ENCODE results near the gene JUN. TPM values are rescaled to one million over a fixed set of nuclear protein-coding genes. Genes with fewer than 3 reads are reported as not detected.

Gene JUN
- total and polyA plus RNA-seq, 2 donors, result 51.0 to 74.3 TPM

DNA sequence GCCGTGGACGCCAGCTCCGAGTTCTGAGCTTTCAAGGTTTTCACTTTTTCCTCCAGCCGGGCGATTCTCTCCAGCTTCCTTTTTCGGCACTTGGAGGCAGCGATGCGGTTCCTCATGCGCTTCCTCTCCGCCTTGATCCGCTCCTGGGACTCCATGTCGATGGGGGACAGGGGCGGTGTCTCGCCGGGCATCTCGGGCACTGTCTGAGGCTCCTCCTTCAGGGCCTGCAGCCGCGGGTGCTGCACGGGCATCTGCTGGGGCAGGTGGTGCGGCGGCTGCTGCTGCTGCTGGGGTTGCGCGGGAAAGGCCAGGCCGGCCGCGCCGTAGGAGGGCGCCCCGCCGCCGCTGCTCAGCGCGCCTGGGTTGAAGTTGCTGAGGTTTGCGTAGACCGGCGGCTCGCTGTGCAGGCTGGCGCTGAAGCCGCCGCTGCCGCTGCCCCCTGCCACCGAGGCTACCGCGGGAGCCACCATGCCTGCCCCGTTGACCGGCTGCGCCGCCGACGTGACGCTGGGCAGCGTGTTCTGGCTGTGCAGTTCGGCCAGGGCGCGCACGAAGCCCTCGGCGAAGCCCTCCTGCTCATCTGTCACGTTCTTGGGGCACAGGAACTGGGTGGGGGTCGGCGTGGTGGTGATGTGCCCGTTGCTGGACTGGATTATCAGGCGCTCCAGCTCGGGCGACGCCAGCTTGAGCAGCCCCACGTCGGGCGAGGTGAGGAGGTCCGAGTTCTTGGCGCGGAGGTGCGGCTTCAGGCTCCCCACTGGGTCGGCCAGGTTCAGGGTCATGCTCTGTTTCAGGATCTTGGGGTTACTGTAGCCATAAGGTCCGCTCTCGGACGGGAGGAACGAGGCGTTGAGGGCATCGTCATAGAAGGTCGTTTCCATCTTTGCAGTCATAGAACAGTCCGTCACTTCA is 1.4 kb downstream of the JUN start:
- H3K9me3 ChIP-seq (ENCODE audit: control insufficient read depth in 2 of 2, insufficient read depth in 1 of 2, low read length in 1 of 2), result no peaks in the 10 kb centered on the region
- no peaks in the 10 kb centered on the region for H3K36me3 ChIP-seq (ENCODE audit: control insufficient read depth in 2 of 2, insufficient read depth in 2 of 2, low read length in 1 of 2)
- peak in 8 of 9 donors; percentile 30 to 80 (median 50) for DNase-seq (ENCODE audit: low read depth in 6 of 9, low spot score in 9 of 9)
- peaks cover 0 to 45% of the 10 kb centered on the region in 2 donors for H3K27me3 ChIP-seq (ENCODE audit: control insufficient read depth in 2 of 2, insufficient read depth in 1 of 2, low read length in 1 of 2)
- H3K4me3 ChIP-seq (ENCODE audit: low read length in 2 of 2), result peak overlapping the region; percentile 69 to 85
- peaks cover 11 to 32% of the 10 kb centered on the region in 2 donors for H3K4me1 ChIP-seq (ENCODE audit: control insufficient read depth in 2 of 2, insufficient read depth in 2 of 2, low read length in 2 of 2)
- peak overlapping the region; percentile 98 to 100 for H3K27ac ChIP-seq (ENCODE audit: low read depth in 1 of 2, low read length in 1 of 2)
- WGBS, result 1% methylated on average over 82 of the region's 82 CpGs

DNA sequence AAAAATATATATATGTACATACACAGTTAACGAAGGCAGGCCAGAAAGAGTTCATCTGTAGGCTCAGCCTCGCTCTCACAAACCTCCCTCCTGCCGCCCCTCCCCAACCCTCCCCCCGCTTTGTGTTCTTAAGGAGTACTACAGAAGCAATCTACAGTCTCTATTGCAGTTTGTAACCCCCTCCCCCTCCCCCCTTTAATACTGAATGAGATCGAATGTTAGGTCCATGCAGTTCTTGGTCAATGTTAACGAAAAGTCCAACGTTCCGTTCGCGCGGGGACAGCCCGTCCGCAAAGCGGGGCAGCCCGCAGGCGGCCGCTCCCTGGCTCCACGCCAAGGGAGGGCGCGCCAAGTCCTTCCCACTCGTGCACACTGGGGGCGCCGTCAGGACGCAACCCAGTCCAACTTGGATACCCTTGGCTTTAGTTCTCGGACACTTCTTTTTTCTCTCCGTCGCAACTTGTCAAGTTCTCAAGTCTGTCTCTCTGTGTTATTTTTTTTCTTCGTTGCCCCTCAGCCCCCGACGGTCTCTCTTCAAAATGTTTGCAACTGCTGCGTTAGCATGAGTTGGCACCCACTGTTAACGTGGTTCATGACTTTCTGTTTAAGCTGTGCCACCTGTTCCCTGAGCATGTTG is 2.2 kb downstream of the JUN start:
- Histone ChIP-seq H3K27ac (ENCODE audit: low read depth in 1 of 2, low read length in 1 of 2) (peak overlapping the region; percentile 34 to 53), H3K27me3 (ENCODE audit: control insufficient read depth in 2 of 2, insufficient read depth in 1 of 2, low read length in 1 of 2) (peaks cover 0 to 45% of the 10 kb centered on the region in 2 donors), H3K4me3 (ENCODE audit: low read length in 2 of 2) (peak overlapping the region; percentile 69 to 85), H3K36me3 (ENCODE audit: control insufficient read depth in 2 of 2, insufficient read depth in 2 of 2, low read length in 1 of 2) (no peaks in the 10 kb centered on the region), H3K4me1 (ENCODE audit: control insufficient read depth in 2 of 2, insufficient read depth in 2 of 2, low read length in 2 of 2) (peaks cover 11 to 32% of the 10 kb centered on the region in 2 donors), H3K9me3 (ENCODE audit: control insufficient read depth in 2 of 2, insufficient read depth in 1 of 2, low read length in 1 of 2) (no peaks in the 10 kb centered on the region)
- DNase-seq (ENCODE audit: low read depth in 6 of 9, low spot score in 9 of 9), result peak; percentile 51 to 84 (median 67)
- 1% methylated on average over 32 of the region's 32 CpGs for WGBS

DNA sequence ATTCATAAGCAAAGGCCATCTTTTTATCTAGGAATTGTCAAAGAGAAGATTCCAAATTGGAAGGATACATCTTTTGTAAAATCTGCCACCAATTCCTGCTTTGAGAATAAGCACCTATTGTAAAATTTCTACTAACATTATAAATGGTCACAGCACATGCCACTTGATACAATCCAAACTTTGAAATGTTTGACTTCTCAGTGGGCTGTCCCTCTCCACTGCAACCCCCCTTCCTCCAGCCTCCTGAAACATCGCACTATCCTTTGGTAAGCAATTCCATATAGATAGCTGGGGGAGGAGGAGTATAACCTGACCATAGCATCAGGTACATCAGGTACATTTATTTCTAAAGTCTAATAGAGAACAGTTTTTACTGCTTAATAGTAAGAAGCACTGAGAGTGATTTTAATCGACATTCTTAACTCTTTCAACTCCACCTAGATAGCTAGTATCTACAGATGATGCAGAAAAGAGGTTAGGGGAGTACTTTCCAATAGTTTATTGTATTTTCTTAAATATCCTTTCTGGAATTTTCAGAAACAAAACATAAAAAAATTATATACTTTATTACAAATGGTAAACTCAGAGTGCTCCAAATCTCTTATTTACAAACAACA is 2.9 kb downstream of the JUN start:
- Histone ChIP-seq H3K4me1 (ENCODE audit: control insufficient read depth in 2 of 2, insufficient read depth in 2 of 2, low read length in 2 of 2) (peaks cover 11 to 32% of the 10 kb centered on the region in 2 donors), H3K36me3 (ENCODE audit: control insufficient read depth in 2 of 2, insufficient read depth in 2 of 2, low read length in 1 of 2) (no peaks in the 10 kb centered on the region), H3K27ac (ENCODE audit: low read depth in 1 of 2, low read length in 1 of 2) (no peak overlapping the region), H3K27me3 (ENCODE audit: control insufficient read depth in 2 of 2, insufficient read depth in 1 of 2, low read length in 1 of 2) (peaks cover 0 to 45% of the 10 kb centered on the region in 2 donors), H3K4me3 (ENCODE audit: low read length in 2 of 2) (peak overlapping the region; percentile 69 to 85), H3K9me3 (ENCODE audit: control insufficient read depth in 2 of 2, insufficient read depth in 1 of 2, low read length in 1 of 2) (no peaks in the 10 kb centered on the region)
- 80% methylated on average over 2 of the region's 2 CpGs for WGBS
- DNase-seq (ENCODE audit: low read depth in 6 of 9, low spot score in 9 of 9), result no peak

DNA sequence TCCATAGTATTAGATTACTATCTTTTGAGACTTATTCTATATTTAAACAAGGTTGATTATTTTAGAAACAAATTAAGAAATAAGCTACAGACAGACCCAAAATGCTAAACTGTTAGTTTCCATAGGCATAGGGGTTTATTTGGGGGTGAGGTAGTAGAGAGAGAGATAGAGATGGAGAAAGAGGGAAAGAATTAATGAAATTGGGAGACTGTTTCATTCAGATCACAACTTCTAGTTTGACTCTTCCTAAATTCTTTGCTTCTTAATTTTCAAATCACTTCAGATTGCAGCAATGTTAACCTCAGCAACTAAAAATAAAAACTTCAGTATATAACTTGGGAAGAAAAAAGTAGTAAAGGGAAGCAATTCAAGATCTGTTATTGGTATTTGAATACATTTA is 3.4 kb downstream of the JUN start:
- no peak for DNase-seq (ENCODE audit: low read depth in 6 of 9, low spot score in 9 of 9)
- Histone ChIP-seq H3K4me3 (ENCODE audit: low read length in 2 of 2) (no peak overlapping the region), H3K9me3 (ENCODE audit: control insufficient read depth in 2 of 2, insufficient read depth in 1 of 2, low read length in 1 of 2) (no peaks in the 10 kb centered on the region), H3K4me1 (ENCODE audit: control insufficient read depth in 2 of 2, insufficient read depth in 2 of 2, low read length in 2 of 2) (peaks cover 9 to 28% of the 10 kb centered on the region in 2 donors), H3K27me3 (ENCODE audit: control insufficient read depth in 2 of 2, insufficient read depth in 1 of 2, low read length in 1 of 2) (peaks cover 0 to 41% of the 10 kb centered on the region in 2 donors), H3K36me3 (ENCODE audit: control insufficient read depth in 2 of 2, insufficient read depth in 2 of 2, low read length in 1 of 2) (no peaks in the 10 kb centered on the region), H3K27ac (ENCODE audit: low read depth in 1 of 2, low read length in 1 of 2) (no peak overlapping the region)

DNA sequence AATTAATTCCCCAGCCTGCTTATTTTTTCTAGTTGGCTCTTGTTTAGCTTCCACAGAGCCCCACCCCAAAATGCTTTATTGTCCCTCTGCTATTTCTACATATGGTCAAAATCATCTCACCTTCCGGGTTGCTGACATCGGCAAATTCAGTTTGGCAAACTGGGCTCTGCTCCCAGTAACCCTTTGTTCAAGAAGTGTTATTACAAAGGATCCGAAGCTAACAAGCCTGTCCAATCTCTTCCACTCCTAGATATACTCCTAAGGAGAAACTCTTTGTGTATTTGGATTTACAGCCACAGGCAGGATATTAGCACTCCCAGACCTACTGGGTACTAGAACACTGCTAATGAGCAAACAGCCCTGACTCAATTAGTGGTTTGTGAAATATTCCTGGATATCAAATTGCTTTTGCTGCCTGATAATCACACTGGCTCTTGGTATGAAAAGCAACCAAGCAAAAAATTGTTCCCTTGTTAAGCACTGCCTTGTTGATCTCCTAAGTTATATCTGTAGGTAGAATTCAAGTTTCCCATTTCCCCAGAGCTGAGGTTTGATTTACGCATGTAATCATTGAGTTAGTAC is 4.0 kb downstream of the JUN start:
- peaks cover 0 to 36% of the 10 kb centered on the region in 2 donors for H3K27me3 ChIP-seq (ENCODE audit: control insufficient read depth in 2 of 2, insufficient read depth in 1 of 2, low read length in 1 of 2)
- peak in 1 of 9 donors; percentile 26 for DNase-seq (ENCODE audit: low read depth in 6 of 9, low spot score in 9 of 9)
- H3K36me3 ChIP-seq (ENCODE audit: control insufficient read depth in 2 of 2, insufficient read depth in 2 of 2, low read length in 1 of 2), result no peaks in the 10 kb centered on the region

DNA sequence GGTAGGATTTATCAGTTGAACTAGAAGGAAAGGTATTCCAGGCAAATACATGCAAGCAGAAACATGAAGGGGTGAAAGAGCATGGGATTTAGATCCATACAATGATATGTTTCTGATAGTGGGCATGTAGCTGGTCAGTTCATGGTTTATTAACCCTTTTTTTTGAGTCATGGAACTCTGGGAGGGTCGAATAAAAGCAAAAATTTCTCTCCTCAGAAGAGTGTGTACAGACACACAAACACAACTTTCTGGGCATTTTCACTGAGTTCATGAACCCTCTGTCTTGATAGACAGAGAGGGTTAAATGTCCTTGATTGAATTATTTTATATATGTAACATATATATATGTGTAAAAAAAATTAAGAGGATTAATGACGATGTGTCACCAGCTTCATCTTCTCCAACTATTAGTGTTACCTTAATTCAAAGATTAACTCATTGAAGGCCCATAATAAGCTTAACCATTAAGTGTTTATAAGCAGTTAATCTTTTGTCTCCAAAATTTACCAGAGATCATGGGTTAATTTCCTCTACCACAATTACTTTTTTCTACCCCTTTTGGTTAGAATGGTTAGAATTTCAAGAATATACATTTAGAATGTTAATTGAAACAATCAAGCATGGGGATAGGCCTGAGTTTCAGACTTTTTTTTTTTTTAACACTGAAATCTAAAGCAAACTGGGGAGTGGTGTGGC is 4.6 kb downstream of the JUN start:
- no peaks in the 10 kb centered on the region for H3K36me3 ChIP-seq (ENCODE audit: control insufficient read depth in 2 of 2, insufficient read depth in 2 of 2, low read length in 1 of 2)
- no peak for DNase-seq (ENCODE audit: low read depth in 6 of 9, low spot score in 9 of 9)
- no peak overlapping the region for H3K4me3 ChIP-seq (ENCODE audit: low read length in 2 of 2)
- H3K9me3 ChIP-seq (ENCODE audit: control insufficient read depth in 2 of 2, insufficient read depth in 1 of 2, low read length in 1 of 2), result no peaks in the 10 kb centered on the region
- WGBS, result 91% methylated on average over 2 of the region's 2 CpGs
- H3K27ac ChIP-seq (ENCODE audit: low read depth in 1 of 2, low read length in 1 of 2), result no peak overlapping the region
- H3K27me3 ChIP-seq (ENCODE audit: control insufficient read depth in 2 of 2, insufficient read depth in 1 of 2, low read length in 1 of 2), result peaks cover 0 to 30% of the 10 kb centered on the region in 2 donors
- peaks cover 7 to 19% of the 10 kb centered on the region in 2 donors for H3K4me1 ChIP-seq (ENCODE audit: control insufficient read depth in 2 of 2, insufficient read depth in 2 of 2, low read length in 2 of 2)

More for the DNA sequence above, 4.0 kb downstream of the JUN start:
- H3K27ac ChIP-seq (ENCODE audit: low read depth in 1 of 2, low read length in 1 of 2), result peak overlapping the region in 1 of 2 donors; percentile 40
- no peaks in the 10 kb centered on the region for H3K9me3 ChIP-seq (ENCODE audit: control insufficient read depth in 2 of 2, insufficient read depth in 1 of 2, low read length in 1 of 2)
- no peak overlapping the region for H3K4me3 ChIP-seq (ENCODE audit: low read length in 2 of 2)
- H3K4me1 ChIP-seq (ENCODE audit: control insufficient read depth in 2 of 2, insufficient read depth in 2 of 2, low read length in 2 of 2), result peaks cover 7 to 22% of the 10 kb centered on the region in 2 donors
- WGBS, result 95% methylated on average over 4 of the region's 4 CpGs

DNA sequence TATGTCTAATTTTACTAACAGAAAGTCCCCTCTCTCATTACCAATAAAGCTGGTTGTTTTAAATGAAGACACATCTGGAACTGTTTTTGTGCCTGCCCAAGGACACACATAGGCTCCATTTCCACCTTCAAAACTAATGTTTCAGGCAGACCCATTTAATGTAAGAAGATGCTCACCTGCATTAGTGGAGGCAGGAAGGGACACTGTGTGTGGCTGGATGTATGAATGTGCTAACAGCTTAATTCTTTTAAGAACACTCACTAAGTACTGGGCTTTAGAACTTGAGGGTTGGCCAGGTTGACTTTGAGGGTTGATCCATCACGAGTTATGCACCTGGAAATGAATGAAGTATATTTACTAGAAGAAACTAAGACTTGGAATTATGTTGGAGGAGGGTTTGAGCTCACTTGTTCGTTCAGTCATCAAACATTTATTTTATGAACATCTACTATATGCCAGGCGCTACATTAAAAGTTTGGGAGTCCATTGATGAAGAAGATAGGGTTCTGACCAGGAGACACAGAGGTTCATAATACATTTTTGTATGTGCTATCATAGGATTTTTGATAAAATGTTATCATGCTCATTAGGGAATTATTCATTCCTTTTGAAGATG is 5.4 kb downstream of the JUN start:
- Histone ChIP-seq H3K36me3 (ENCODE audit: control insufficient read depth in 2 of 2, insufficient read depth in 2 of 2, low read length in 1 of 2) (no peaks in the 10 kb centered on the region), H3K27ac (ENCODE audit: low read depth in 1 of 2, low read length in 1 of 2) (no peak overlapping the region), H3K27me3 (ENCODE audit: control insufficient read depth in 2 of 2, insufficient read depth in 1 of 2, low read length in 1 of 2) (peaks cover 0 to 30% of the 10 kb centered on the region in 2 donors), H3K4me1 (ENCODE audit: control insufficient read depth in 2 of 2, insufficient read depth in 2 of 2, low read length in 2 of 2) (peaks cover 7 to 22% of the 10 kb centered on the region in 2 donors), H3K4me3 (ENCODE audit: low read length in 2 of 2) (no peak overlapping the region), H3K9me3 (ENCODE audit: control insufficient read depth in 2 of 2, insufficient read depth in 1 of 2, low read length in 1 of 2) (no peaks in the 10 kb centered on the region)
- no peak for DNase-seq (ENCODE audit: low read depth in 6 of 9, low spot score in 9 of 9)
- WGBS, result 92% methylated on average over 3 of the region's 3 CpGs

DNA sequence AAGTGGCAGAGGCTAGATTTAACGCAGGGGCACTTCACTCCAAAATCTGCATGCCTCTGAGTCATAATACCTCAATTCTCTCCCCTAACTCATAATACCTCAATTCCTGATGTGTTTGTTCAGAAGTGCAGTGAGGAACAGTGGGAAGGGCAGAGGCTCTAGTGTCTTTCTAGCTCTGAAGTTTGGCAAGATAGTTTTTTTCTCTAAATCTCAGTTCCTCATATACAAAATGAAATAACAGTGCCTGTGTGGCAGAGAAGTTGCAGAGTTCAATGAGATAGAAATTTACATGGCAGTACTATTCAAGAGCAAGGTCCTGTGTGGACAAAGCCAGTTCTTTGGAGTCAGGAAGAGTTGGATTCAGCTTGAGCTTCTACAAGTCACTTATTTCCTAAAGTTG is 9.8 kb downstream of the JUN start:
- no peaks in the 10 kb centered on the region for H3K9me3 ChIP-seq (ENCODE audit: control insufficient read depth in 2 of 2, insufficient read depth in 1 of 2, low read length in 1 of 2)
- H3K4me1 ChIP-seq (ENCODE audit: control insufficient read depth in 2 of 2, insufficient read depth in 2 of 2, low read length in 2 of 2), result peaks cover 7 to 12% of the 10 kb centered on the region in 2 donors
- H3K27me3 ChIP-seq (ENCODE audit: control insufficient read depth in 2 of 2, insufficient read depth in 1 of 2, low read length in 1 of 2), result no peaks in the 10 kb centered on the region
- peak overlapping the region in 1 of 2 donors; percentile 93 for H3K27ac ChIP-seq (ENCODE audit: low read depth in 1 of 2, low read length in 1 of 2)
- no peaks in the 10 kb centered on the region for H3K36me3 ChIP-seq (ENCODE audit: control insufficient read depth in 2 of 2, insufficient read depth in 2 of 2, low read length in 1 of 2)
- H3K4me3 ChIP-seq (ENCODE audit: low read length in 2 of 2), result no peak overlapping the region
- DNase-seq (ENCODE audit: low read depth in 6 of 9, low spot score in 9 of 9), result no peak
- WGBS, result 95% methylated on average over 1 of the region's 1 CpG

Data from thymus (tissue), 11 donors.